SH-SY5Y (cell line): ENCODE measurements around the gene LRRC7.

Source experiments
- GATA2 ChIP-seq: IDR thresholded peaks from 2 replicates; pipeline ENCODE4 v1.6.1; 2011; ENCODE audit warnings: mild to moderate bottlenecking, low read depth, low read length
- GATA3 ChIP-seq: IDR thresholded peaks from 2 replicates; pipeline ENCODE4 v1.6.1; 2011; ENCODE audit warnings: low read depth, mild to moderate bottlenecking, low read length, moderate library complexity

DNA sequence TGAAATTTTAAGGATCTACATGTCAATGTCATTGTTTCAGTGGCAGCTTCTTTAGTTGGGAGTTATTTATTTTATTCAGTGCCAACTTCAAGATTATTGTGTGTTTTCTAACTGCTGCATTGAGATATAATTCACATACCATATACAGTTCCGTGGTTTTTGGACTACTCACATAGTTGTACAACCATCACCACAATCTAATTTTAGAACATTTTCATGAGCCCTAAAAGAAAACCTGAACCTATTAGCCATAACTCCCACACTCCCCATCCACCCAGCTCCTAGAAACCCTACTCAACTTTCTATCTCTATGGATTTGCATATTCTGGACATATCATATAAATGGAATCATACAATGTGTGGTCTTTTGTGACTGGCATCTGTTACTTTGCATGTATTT is 417.7 kb downstream of the LRRC7 start:
- TF ChIP-seq GATA2, result no peak
- no peak for TF ChIP-seq GATA3
